NCI-H526 treated with DMSO at 0.1 percent for 48 hours (cell line): ENCODE measurements around the gene CIRBP.
A peak's percentile ranks its signal among the peaks of the same experiment; 100 is the strongest.
"Not testable (repeated sequence)": the region's sequence is repeated elsewhere in the genome, so short reads cannot be mapped to it uniquely, and the experiment has no call there.

ENCODE experiments used
- DNase-seq: peaks from one replicate; lab custom pipeline; 2025; lab: John Stamatoyannopoulos, UW

Gene CIRBP

GRCh38 chr19:1243768-1244692, 25.1 kb upstream of the CIRBP start:
- no peak for DNase-seq

GRCh38 chr19:1244693-1245451, 24.3 kb upstream of the CIRBP start:
- no peak for DNase-seq

- no peak for DNase-seq
Measured at GRCh38 chr19:1245494-1246264, 23.5 kb upstream of the CIRBP start.

GRCh38 chr19:1246265-1247087, 22.7 kb upstream of the CIRBP start:
- DNase-seq = not testable (repeated sequence)

GRCh38 chr19:1247748-1248138, 21.4 kb upstream of the CIRBP start:
- DNase-seq = no peak

GRCh38 chr19:1248139-1248785, 20.9 kb upstream of the CIRBP start, which contains the start of gene MIDN:
MIDN (plus strand) TSS chr19:1248583; CDS start chr19:1250297, 1,714 bp downstream.
- no peak for DNase-seq

GRCh38 chr19:1248786-1249297, 20.3 kb upstream of the CIRBP start:
- peak; percentile 27 for DNase-seq

- DNase-seq = peak; percentile 58
Measured at GRCh38 chr19:1249298-1249989, 19.7 kb upstream of the CIRBP start.

GRCh38 chr19:1249990-1250436, 19.1 kb upstream of the CIRBP start:
- no peak for DNase-seq

- peak; percentile 33 for DNase-seq
Measured at GRCh38 chr19:1250437-1251260, 18.5 kb upstream of the CIRBP start.

GRCh38 chr19:1251330-1252220, 17.6 kb upstream of the CIRBP start:
- no peak for DNase-seq

GRCh38 chr19:1252221-1252820, 16.8 kb upstream of the CIRBP start:
- no peak for DNase-seq

- DNase-seq = no peak
Measured at GRCh38 chr19:1252821-1253513, 16.2 kb upstream of the CIRBP start.

GRCh38 chr19:1253514-1254080, 15.5 kb upstream of the CIRBP start:
- DNase-seq = no peak

GRCh38 chr19:1254081-1254527, 15.0 kb upstream of the CIRBP start:
- no peak for DNase-seq

- no peak for DNase-seq
Measured at GRCh38 chr19:1254530-1255185, 14.5 kb upstream of the CIRBP start.
